ENCODE results near the gene CCIN. TPM values are rescaled to one million over a fixed set of nuclear protein-coding genes. Genes with fewer than 3 reads are reported as not detected.

Gene CCIN
- total RNA-seq, 4 donors from 2014 or later = 0.34 to 0.49 (median 0.38) TPM; not detected in 1

DNA sequence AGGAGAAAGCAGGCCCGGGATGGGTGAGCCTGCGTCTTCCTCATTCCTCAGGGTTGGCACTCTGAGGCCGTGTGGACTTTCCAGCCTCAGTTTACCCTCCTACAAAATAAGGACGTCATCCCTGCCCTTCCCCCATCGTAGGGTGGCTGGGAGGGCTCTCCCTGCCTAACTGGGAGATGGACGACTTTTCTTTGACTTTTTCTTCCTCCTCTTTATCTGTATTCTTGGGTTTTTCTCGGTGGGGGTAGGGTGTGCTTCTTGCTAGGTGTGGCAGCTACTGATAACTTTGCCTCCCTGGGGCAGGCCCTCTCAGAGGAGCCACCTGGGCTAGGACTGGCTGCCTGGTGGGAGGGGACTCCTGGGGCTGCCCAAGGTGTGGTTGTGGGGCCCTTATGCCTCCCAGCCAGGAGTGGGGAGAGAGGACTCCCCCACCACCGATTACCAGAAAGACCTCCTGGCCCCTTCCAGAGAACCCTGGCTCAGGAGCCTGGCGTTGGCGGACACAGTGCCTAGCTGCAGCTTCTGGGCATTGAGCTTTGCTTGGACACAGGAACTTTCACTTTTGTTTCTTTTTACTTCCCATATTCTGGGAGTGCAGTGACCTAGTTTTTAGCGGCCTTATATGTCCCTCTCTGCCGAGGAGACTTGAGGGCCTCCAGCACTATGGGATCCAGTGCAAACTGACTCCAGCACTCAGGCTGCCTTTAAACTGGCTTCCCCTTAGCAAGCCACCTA is 26.5 kb upstream of the CCIN start:
- TF ChIP-seq, protein P1, sequence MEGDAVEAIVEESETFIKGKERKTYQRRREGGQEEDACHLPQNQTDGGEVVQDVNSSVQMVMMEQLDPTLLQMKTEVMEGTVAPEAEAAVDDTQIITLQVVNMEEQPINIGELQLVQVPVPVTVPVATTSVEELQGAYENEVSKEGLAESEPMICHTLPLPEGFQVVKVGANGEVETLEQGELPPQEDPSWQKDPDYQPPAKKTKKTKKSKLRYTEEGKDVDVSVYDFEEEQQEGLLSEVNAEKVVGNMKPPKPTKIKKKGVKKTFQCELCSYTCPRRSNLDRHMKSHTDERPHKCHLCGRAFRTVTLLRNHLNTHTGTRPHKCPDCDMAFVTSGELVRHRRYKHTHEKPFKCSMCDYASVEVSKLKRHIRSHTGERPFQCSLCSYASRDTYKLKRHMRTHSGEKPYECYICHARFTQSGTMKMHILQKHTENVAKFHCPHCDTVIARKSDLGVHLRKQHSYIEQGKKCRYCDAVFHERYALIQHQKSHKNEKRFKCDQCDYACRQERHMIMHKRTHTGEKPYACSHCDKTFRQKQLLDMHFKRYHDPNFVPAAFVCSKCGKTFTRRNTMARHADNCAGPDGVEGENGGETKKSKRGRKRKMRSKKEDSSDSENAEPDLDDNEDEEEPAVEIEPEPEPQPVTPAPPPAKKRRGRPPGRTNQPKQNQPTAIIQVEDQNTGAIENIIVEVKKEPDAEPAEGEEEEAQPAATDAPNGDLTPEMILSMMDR (IDR thresholded peaks at IDR 0.05; ENCODE audit: low read depth) = no peak

- TF ChIP-seq, protein P1 (IDR thresholded peaks at IDR 0.05; ENCODE audit: low read depth) = no peak
These were observed 25.9 kb upstream of the CCIN start for GRCh38 chr9:36143245-36143641.

DNA sequence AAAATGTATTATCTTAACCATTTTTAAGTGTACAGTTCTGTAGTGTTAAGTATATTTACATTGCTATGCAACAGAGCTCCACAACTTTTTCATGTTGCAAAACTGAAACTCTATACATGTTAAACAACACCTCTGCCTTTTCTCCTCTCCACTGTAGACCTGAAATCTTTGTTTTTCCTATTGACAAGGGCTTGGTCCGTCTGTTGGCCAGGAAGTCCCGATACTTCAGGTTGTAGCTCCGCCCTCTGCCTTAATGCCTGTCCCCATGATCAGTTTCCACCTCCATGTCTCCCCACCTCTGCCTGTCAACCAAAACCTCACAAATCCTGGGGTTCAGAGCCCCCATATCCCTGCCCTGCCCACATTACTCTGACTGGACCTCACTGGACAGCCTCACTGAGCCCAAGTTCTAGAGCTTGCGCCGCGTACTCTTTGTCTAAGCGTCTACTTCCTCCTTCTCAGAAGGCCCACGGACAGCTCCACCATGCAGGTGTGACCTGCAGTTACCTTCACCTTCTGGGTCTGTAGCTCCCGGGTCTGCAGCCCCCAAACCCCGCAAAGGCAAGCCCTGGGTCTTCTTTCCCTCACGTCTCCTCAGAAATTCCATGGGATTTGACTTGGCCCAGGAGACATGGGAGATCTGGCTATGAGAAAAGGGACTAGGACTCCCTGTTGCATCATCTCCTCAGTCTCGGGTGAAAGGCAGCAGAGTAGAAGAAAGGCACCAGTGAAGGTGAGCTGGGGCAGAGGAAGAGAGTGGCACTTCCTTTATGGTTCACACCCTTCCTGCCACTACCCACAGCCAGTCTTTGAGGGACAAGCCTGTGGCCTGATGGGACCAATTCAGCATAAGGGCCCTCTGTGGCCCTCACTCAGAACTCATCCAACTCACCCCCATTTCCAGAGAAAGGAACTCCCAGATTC is 24.6 kb upstream of the CCIN start:
- TF ChIP-seq, protein P1 (IDR thresholded peaks at IDR 0.05; ENCODE audit: low read depth) = no peak

GRCh38 chr9:36145970-36146369 is 23.2 kb upstream of the CCIN start:
- TF ChIP-seq, protein P1 (IDR thresholded peaks at IDR 0.05; ENCODE audit: low read depth) = no peak

GRCh38 chr9:36146651-36147050 is 22.5 kb upstream of the CCIN start:
- TF ChIP-seq, protein P1 (IDR thresholded peaks at IDR 0.05; ENCODE audit: low read depth) = no peak

GRCh38 chr9:36147441-36148175 is 21.6 kb upstream of the CCIN start:
- TF ChIP-seq, protein P1 (IDR thresholded peaks at IDR 0.05; ENCODE audit: low read depth) = no peak

Data from subcutaneous adipose tissue (tissue), 4 donors.